IMR-90 (cell line): ENCODE results near the gene SCN8A. TPM values are rescaled to one million over a fixed set of nuclear protein-coding genes. Genes with fewer than 3 reads are reported as not detected.

Source experiments
- POLR2A ChIP-seq: IDR thresholded peaks from 2 replicates; pipeline ENCODE4 v1.6.1; 2012; ENCODE audit warnings: mild to moderate bottlenecking, low read depth, low read length
- RCOR1 ChIP-seq: IDR thresholded peaks from 2 replicates; pipeline ENCODE4 v1.6.1; 2012; ENCODE audit warnings: mild to moderate bottlenecking, low read length, improper control_type of control experiment; ENCODE audit not compliant: insufficient replicate concordance
- polyA plus RNA-seq, 3 experiments: library from polyadenylated mRNA; depleted of rRNA; stranded (reverse); fragments of >200 nt; gene quantifications; 2 replicates each; pipeline ENCODE4 v1.2.3, GENCODE V29; 2012; ENCODE audit warnings: low replicate concordance in 1 of 3
- total RNA-seq: library from RNA; depleted of rRNA; stranded (reverse); fragments of >200 nt; gene quantifications from 2 replicates; pipeline ENCODE4 v1.2.3, GENCODE V29; 2012
- TF ChIP-seq, protein P1 (sequence below): fragments of 150-350 bp; IDR thresholded peaks from 2 replicates; pipeline ENCODE4 v1.6.1; 2017; ENCODE audit warnings: mild to moderate bottlenecking, antibody characterized with exemption, low read length, low read depth
- TF ChIP-seq, protein P2 (sequence below): conservative IDR thresholded peaks from 2 replicates; pipeline ENCODE4 v1.5.1; 2012; ENCODE audit warnings: mild to moderate bottlenecking, low read depth, low read length, improper control_type of control experiment

The SCN8A gene
- total and polyA plus RNA-seq, 2 of the 4 experiments (the other 2 are of a cell fraction), result 6.9 to 19.7 TPM

DNA sequence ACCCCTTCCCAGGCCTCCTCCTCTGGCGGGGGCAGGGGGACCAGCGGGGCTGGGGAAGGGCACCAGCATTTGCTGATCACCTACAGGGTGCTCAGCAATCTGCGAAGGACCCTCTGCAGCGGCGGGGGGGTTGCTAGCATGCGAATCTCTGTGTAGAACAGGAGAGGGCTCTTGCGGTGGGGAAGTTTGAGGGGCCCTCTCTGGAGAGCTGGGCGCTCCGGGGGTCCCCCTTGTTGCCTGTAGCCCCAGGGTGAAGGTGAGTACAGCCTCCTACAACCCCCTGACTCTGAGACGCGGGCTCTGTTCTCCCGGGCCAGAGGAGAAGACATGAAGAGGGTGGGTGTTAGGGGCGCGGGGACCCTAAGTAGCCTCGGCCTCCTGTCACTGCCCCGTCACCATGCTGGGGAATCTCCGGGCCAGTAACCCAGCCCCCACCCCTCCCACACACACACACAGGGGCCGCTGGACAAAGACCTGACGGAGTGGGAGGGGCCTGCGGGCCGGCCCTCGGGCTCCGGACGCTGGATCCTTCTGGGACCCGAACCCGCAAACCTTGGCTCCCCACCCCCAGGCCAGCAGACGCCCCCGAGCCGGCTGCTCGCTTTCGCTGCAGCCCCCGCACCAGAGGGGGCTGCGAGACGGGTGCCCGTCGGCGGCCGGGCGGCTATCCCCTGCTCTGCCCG lies 256.8 kb downstream of the SCN8A start (continued):
- TF ChIP-seq, protein P1, sequence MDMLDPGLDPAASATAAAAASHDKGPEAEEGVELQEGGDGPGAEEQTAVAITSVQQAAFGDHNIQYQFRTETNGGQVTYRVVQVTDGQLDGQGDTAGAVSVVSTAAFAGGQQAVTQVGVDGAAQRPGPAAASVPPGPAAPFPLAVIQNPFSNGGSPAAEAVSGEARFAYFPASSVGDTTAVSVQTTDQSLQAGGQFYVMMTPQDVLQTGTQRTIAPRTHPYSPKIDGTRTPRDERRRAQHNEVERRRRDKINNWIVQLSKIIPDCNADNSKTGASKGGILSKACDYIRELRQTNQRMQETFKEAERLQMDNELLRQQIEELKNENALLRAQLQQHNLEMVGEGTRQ, result no peak
- no peak for TF ChIP-seq POLR2A
- TF ChIP-seq, protein P2, sequence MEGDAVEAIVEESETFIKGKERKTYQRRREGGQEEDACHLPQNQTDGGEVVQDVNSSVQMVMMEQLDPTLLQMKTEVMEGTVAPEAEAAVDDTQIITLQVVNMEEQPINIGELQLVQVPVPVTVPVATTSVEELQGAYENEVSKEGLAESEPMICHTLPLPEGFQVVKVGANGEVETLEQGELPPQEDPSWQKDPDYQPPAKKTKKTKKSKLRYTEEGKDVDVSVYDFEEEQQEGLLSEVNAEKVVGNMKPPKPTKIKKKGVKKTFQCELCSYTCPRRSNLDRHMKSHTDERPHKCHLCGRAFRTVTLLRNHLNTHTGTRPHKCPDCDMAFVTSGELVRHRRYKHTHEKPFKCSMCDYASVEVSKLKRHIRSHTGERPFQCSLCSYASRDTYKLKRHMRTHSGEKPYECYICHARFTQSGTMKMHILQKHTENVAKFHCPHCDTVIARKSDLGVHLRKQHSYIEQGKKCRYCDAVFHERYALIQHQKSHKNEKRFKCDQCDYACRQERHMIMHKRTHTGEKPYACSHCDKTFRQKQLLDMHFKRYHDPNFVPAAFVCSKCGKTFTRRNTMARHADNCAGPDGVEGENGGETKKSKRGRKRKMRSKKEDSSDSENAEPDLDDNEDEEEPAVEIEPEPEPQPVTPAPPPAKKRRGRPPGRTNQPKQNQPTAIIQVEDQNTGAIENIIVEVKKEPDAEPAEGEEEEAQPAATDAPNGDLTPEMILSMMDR, result no peak
- TF ChIP-seq RCOR1, result no peak
